Esophagus (tissue), 2 donors: ENCODE data around the gene TTC13. TPM values are rescaled to one million over a fixed set of nuclear protein-coding genes. Genes with fewer than 3 reads are reported as not detected.
"Not testable (repeated sequence)": the region's sequence is repeated elsewhere in the genome, so short reads cannot be mapped to it uniquely, and the experiment has no call there.

ENCODE experiments used
- H3K27ac ChIP-seq, 2 donors: one replicate each; pipeline ENCODE4 v1.5.1; 2013; ENCODE audit warnings: low read depth in 2 of 2, mild to moderate bottlenecking in 2 of 2, inconsistent platforms in 1 of 2, low read length in 1 of 2, moderate library complexity in 1 of 2
- H3K27me3 ChIP-seq, 2 donors: one replicate each; pipeline ENCODE4 v1.6.1; 2013; ENCODE audit warnings: low read length in 2 of 2, control low read depth in 1 of 2, mild to moderate bottlenecking in 1 of 2; ENCODE audit not compliant: insufficient read depth in 2 of 2, control insufficient read depth in 1 of 2
- H3K36me3 ChIP-seq, 2 donors: one replicate each; pipeline ENCODE4 v1.6.1; 2013; ENCODE audit warnings: low read length in 1 of 2; ENCODE audit not compliant: control insufficient read depth in 2 of 2, insufficient read depth in 2 of 2
- H3K4me1 ChIP-seq, 2 donors: one replicate each; pipeline ENCODE4 v1.6.1; 2013; ENCODE audit warnings: low read length in 1 of 2; ENCODE audit not compliant: control insufficient read depth in 2 of 2, insufficient read depth in 2 of 2
- H3K4me3 ChIP-seq, 2 donors: one replicate each; pipeline ENCODE4 v1.5.1; 2013; ENCODE audit warnings: low read length in 2 of 2, mild to moderate bottlenecking in 2 of 2, low read depth in 1 of 2, moderate library complexity in 1 of 2
- H3K9me3 ChIP-seq, 2 donors: one replicate each; pipeline ENCODE4 v1.6.1; 2013; ENCODE audit warnings: mild to moderate bottlenecking in 2 of 2, low read depth in 1 of 2, low read length in 1 of 2, moderate library complexity in 1 of 2; ENCODE audit not compliant: control insufficient read depth in 2 of 2, insufficient read depth in 1 of 2
- WGBS, 2 donors: extraction: QIAGEN DNeasy Blood & Tissue Kit; methylation state at CpG; one replicate each; pipeline ENCODE4 v1.1.7; 2013; 5-methylcytosine and 5-hydroxymethylcytosine counted together
- polyA plus RNA-seq, 2 donors: library from polyadenylated mRNA; stranded (reverse); fragments of 200-250 nt; gene quantifications; one replicate each; pipeline ENCODE4 v1.2.3, GENCODE V29; 2013
- donor health status: healthy with polysubstance abuse.
- donor health status: Bipolar disorder and iron deficiency.

The TTC13 gene
- polyA plus RNA-seq, 2 donors = 5.0 to 7.6 TPM

GRCh38 chr1:231019711-231020110, 41.0 kb upstream of the TTC13 start:
- no peak overlapping the region for H3K27ac ChIP-seq
- no peak overlapping the region for H3K4me3 ChIP-seq
- H3K36me3 ChIP-seq = no peaks in the 10 kb centered on the region
- 90 to 92% methylated on average over 14 of the region's 14 CpGs for WGBS, 2 donors
- no peaks in the 10 kb centered on the region for H3K9me3 ChIP-seq
- peaks cover 0 to 5% of the 10 kb centered on the region in 2 donors for H3K4me1 ChIP-seq
- H3K27me3 ChIP-seq = no peaks in the 10 kb centered on the region

GRCh38 chr1:231016966-231017365, 38.3 kb upstream of the TTC13 start:
- Histone ChIP-seq H3K27me3 (no peaks in the 10 kb centered on the region), H3K9me3 (no peaks in the 10 kb centered on the region), H3K36me3 (no peaks in the 10 kb centered on the region), H3K4me1 (peaks cover 0 to 5% of the 10 kb centered on the region in 2 donors), H3K4me3 (no peak overlapping the region), H3K27ac (peak overlapping the region; percentile 60 to 69)
- 54 to 79% methylated on average over 5 of the region's 5 CpGs for WGBS, 2 donors

- WGBS, 2 donors = 76 to 86% methylated on average over 6 of the region's 6 CpGs
- no peaks in the 10 kb centered on the region for H3K27me3 ChIP-seq
- H3K36me3 ChIP-seq = no peaks in the 10 kb centered on the region
- peaks cover 0 to 5% of the 10 kb centered on the region in 2 donors for H3K4me1 ChIP-seq
- no peak overlapping the region for H3K4me3 ChIP-seq
- peak overlapping the region; percentile 11 to 15 for H3K27ac ChIP-seq
- no peaks in the 10 kb centered on the region for H3K9me3 ChIP-seq
Observed at GRCh38 chr1:231016234-231016633, 37.6 kb upstream of the TTC13 start.

- WGBS, 2 donors = 57 to 71% methylated on average over 3 of the region's 3 CpGs
- Histone ChIP-seq H3K4me1 (no peaks in the 10 kb centered on the region), H3K9me3 (no peaks in the 10 kb centered on the region), H3K27me3 (no peaks in the 10 kb centered on the region), H3K36me3 (no peaks in the 10 kb centered on the region), H3K27ac (no peak overlapping the region), H3K4me3 (no peak overlapping the region)
Observed at GRCh38 chr1:231013391-231014015, 34.8 kb upstream of the TTC13 start.

- Histone ChIP-seq H3K36me3 (no peaks in the 10 kb centered on the region), H3K9me3 (no peaks in the 10 kb centered on the region), H3K27ac (no peak overlapping the region), H3K4me3 (no peak overlapping the region), H3K27me3 (no peaks in the 10 kb centered on the region), H3K4me1 (no peaks in the 10 kb centered on the region)
- 89 to 90% methylated on average over 5 of the region's 5 CpGs for WGBS, 2 donors
Observed at GRCh38 chr1:231011963-231012362, 33.3 kb upstream of the TTC13 start.

GRCh38 chr1:231011360-231011759, 32.7 kb upstream of the TTC13 start:
- Histone ChIP-seq H3K27ac (no peak overlapping the region), H3K36me3 (no peaks in the 10 kb centered on the region), H3K9me3 (no peaks in the 10 kb centered on the region), H3K4me3 (no peak overlapping the region), H3K4me1 (no peaks in the 10 kb centered on the region), H3K27me3 (no peaks in the 10 kb centered on the region)
- WGBS, 2 donors = 98 to 99% methylated on average over 2 of the region's 2 CpGs

- 52 to 70% methylated on average over 1 of the region's 1 CpG for WGBS, 2 donors
- not testable (repeated sequence) for H3K36me3 ChIP-seq, H3K4me3 ChIP-seq, H3K27ac ChIP-seq, H3K27me3 ChIP-seq, H3K4me1 ChIP-seq, H3K9me3 ChIP-seq
Observed at GRCh38 chr1:231007535-231007934, 28.9 kb upstream of the TTC13 start.

GRCh38 chr1:231001892-231002291, 23.2 kb upstream of the TTC13 start:
- Histone ChIP-seq H3K4me1 (no peaks in the 10 kb centered on the region), H3K27me3 (no peaks in the 10 kb centered on the region), H3K27ac (no peak overlapping the region), H3K36me3 (peaks cover 28 to 30% of the 10 kb centered on the region in 2 donors), H3K9me3 (peaks cover 0 to 10% of the 10 kb centered on the region in 2 donors), H3K4me3 (no peak overlapping the region)

- Histone ChIP-seq H3K36me3 (peaks cover 32 to 33% of the 10 kb centered on the region in 2 donors), H3K9me3 (peaks cover 0 to 10% of the 10 kb centered on the region in 2 donors), H3K4me3 (no peak overlapping the region), H3K27ac (no peak overlapping the region), H3K27me3 (no peaks in the 10 kb centered on the region), H3K4me1 (no peaks in the 10 kb centered on the region)
- 95% methylated on average over 1 of the region's 1 CpG for WGBS, 2 donors
Observed at GRCh38 chr1:231000639-231001038, 22.0 kb upstream of the TTC13 start.

GRCh38 chr1:231000201-231000600, 21.5 kb upstream of the TTC13 start:
- WGBS, 2 donors = 93 to 96% methylated on average over 4 of the region's 4 CpGs
- Histone ChIP-seq H3K27me3 (no peaks in the 10 kb centered on the region), H3K36me3 (peaks cover 32 to 33% of the 10 kb centered on the region in 2 donors), H3K4me1 (no peaks in the 10 kb centered on the region), H3K9me3 (peaks cover 0 to 10% of the 10 kb centered on the region in 2 donors), H3K27ac (no peak overlapping the region), H3K4me3 (no peak overlapping the region)
